ENCODE data around the gene ZPBP.

DNA sequence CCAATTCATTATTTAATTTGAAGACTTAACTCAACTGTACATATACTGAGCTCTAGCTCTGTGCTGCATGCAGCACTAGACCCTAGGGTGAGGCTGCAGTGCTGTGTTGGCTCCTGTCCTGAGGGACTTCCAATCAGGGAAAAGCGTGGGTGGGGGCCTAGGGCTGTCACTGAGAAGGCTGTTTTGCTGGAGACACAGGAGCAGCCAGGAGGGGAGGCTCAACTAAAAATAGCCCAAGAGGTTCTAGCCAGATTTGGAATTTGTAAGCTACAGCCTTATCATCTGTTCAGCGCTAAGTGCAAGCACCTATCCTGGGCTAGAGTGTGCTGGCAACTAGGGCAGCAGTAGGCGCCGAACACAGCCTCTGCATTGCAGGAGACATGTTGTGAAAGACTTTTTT, 198.5 kb downstream of the ZPBP start:
- TF ChIP-seq, protein P1, sequence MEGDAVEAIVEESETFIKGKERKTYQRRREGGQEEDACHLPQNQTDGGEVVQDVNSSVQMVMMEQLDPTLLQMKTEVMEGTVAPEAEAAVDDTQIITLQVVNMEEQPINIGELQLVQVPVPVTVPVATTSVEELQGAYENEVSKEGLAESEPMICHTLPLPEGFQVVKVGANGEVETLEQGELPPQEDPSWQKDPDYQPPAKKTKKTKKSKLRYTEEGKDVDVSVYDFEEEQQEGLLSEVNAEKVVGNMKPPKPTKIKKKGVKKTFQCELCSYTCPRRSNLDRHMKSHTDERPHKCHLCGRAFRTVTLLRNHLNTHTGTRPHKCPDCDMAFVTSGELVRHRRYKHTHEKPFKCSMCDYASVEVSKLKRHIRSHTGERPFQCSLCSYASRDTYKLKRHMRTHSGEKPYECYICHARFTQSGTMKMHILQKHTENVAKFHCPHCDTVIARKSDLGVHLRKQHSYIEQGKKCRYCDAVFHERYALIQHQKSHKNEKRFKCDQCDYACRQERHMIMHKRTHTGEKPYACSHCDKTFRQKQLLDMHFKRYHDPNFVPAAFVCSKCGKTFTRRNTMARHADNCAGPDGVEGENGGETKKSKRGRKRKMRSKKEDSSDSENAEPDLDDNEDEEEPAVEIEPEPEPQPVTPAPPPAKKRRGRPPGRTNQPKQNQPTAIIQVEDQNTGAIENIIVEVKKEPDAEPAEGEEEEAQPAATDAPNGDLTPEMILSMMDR (IDR thresholded peaks at IDR 0.05): no peak
- TF ChIP-seq POLR2AphosphoS5 (IDR thresholded peaks at IDR 0.05; ENCODE audit: low read depth, low read length): no peak
- TF ChIP-seq SIN3A (IDR thresholded peaks at IDR 0.05; ENCODE audit: borderline replicate concordance, insufficient read depth, low read depth, low read length): no peak

Measured in Panc1 (cell line).